Caco-2 (cell line): ENCODE results near the gene PFDN6. TPM values are rescaled to one million over a fixed set of nuclear protein-coding genes. Genes with fewer than 3 reads are reported as not detected.

Experiments
- BruUV-seq: library from RNA; stranded (reverse); fragments of 400-500 nt; replicated peaks from 2 replicates; lab custom pipeline; 2021; lab: Mats Ljungman, UMichigan
- CTCF ChIA-PET: fragments of 300-600 bp; sonication (Branson Sonifier 250); formaldehyde crosslinking; loops from one replicate; lab custom pipeline; 2022; ENCODE audit warnings: antibody characterized with exemption; lab: Charles Lee
- POLR2A ChIA-PET: fragments of 300-600 bp; sonication (Branson Sonifier 250); formaldehyde crosslinking; loops from one replicate; lab custom pipeline; 2022; ENCODE audit warnings: antibody characterized with exemption; lab: Charles Lee
- DNase-seq, 2 experiments: peaks; one replicate each; pipeline versions ENCODE4 v3.0.0 to v3.0.0-alpha.2; 2020 to 2022
- H3K27me3 ChIP-seq: replicated peaks from 2 replicates; pipeline ENCODE4 v1.6.0; 2011; ENCODE audit warnings: low read length; ENCODE audit not compliant: control insufficient read depth, insufficient read depth
- H3K36me3 ChIP-seq: 2 replicates; pipeline ENCODE4 v1.5.1; 2011; ENCODE audit warnings: low read length; ENCODE audit not compliant: control insufficient read depth, insufficient read depth
- H3K4me1 ChIP-seq: fragments of 250-450 bp; sonication (Bioruptor Pico); 2 replicates; pipeline ENCODE4 v1.5.1; 2020; ENCODE audit warnings: mild to moderate bottlenecking
- H3K4me3 ChIP-seq: 2 replicates; pipeline ENCODE4 v1.5.1; 2011; ENCODE audit warnings: low read depth, mild to moderate bottlenecking, control low read depth, low read length
- H3K9me3 ChIP-seq: fragments of 250-450 bp; sonication (Bioruptor Pico); 2 replicates; pipeline ENCODE4 v1.5.1; 2020; ENCODE audit warnings: mild to moderate bottlenecking, moderate library complexity
- H3K27ac Mint-ChIP-seq: one replicate; pipeline ENCODE4 v1.8.0; 2022; ENCODE audit warnings: mixed read lengths; ENCODE audit not compliant: unreplicated experiment
- H3K27me3 Mint-ChIP-seq: one replicate; pipeline ENCODE4 v1.8.0; 2022; ENCODE audit warnings: mixed read lengths; ENCODE audit not compliant: insufficient read depth, unreplicated experiment
- H3K36me3 Mint-ChIP-seq: one replicate; pipeline ENCODE4 v1.8.0; 2022; ENCODE audit warnings: mild to moderate bottlenecking, mixed read lengths; ENCODE audit not compliant: insufficient read depth, unreplicated experiment
- H3K4me1 Mint-ChIP-seq: one replicate; pipeline ENCODE4 v1.8.0; 2022; ENCODE audit warnings: low read depth, mixed read lengths; ENCODE audit not compliant: unreplicated experiment
- H3K4me3 Mint-ChIP-seq: one replicate; pipeline ENCODE4 v1.8.0; 2022; ENCODE audit warnings: mild to moderate bottlenecking, moderate library complexity, mixed read lengths; ENCODE audit not compliant: unreplicated experiment
- H3K9me3 Mint-ChIP-seq: one replicate; pipeline ENCODE4 v1.8.0; 2022; ENCODE audit warnings: mixed read lengths; ENCODE audit not compliant: unreplicated experiment
- CTCF ChIP-seq, 2 experiments: fragments of 200-600 bp in 1 of 2; IDR thresholded peaks; 1 replicate in 1 of 2; 2 replicates in 1 of 2; pipeline versions ENCODE4 v1.5.1 to v1.8.0; 2011 to 2022; ENCODE audit warnings: antibody characterized with exemption in 1 of 2, control low read depth in 1 of 2, inconsistent platforms in 1 of 2, low read depth in 1 of 2, low read length in 1 of 2, mild to moderate bottlenecking in 1 of 2, moderate library complexity in 1 of 2; ENCODE audit not compliant: insufficient read depth in 1 of 2, severe bottlenecking in 1 of 2, unreplicated experiment in 1 of 2
- intact Hi-C: fragments of 100-400 bp; cut with micrococcal nuclease; formaldehyde crosslinking; loops from one replicate; pipeline ENCODE4 v1.10.0; 2022; ENCODE audit not compliant: unreplicated experiment
- total RNA-seq: library from RNA; stranded (reverse); gene quantifications from 2 replicates; pipeline ENCODE4 v1.2.3, GENCODE V29; 2022

PFDN6 gene
- total RNA-seq, 1 experiment from 2014 or later, result 65.9 TPM

DNA sequence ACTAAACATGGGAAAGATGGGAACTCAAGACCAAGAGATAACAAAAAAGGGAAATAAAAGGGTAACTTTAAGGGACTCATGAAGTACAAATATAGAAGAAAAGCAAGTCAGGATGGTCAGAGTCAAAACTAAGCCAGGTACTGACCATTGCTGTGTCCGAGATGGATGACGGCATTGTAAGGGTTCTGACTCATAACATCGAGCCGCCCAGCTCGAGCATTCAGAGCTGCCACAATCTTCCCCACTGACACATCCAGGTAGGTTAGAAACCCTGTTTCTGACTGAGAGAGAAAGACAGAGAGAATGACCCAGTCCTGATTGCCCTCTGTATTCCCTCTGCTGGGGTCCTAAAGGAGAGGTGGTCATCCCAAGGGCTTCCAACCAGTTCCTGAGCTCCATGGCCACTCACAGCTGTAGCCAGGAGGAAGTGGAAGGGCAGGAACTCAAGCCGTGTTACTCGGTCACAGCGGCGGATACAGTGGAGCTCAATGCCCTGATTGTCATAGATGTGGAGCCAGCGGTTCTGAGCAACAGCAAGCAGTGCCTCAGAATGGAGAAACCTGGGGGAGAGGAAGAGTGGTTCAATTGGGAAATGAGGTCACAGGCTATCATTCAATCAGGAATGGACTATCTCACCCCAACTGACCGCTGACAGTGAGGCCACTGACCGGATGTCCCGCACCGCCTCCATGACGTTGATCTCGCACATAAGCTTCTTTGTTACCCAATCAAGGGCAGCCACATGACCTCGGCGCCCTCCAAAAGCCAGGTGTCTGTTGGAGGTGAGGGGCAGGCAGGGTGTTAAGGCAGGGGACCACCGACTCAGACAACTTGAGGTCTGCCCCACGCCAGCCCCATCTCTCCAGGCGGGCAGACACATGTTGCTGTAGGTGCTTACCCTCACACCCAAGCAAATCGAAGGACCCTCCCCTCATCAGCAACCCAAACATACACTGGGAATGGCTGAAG is 2.2 kb upstream of the PFDN6 start:
- H3K9me3 ChIP-seq, result no peaks in the 10 kb centered on the region
- peaks cover 13% of the 10 kb centered on the region for H3K4me1 Mint-ChIP-seq
- H3K36me3 Mint-ChIP-seq, result peaks cover 62% of the 10 kb centered on the region
- H3K4me1 ChIP-seq, result peaks cover 7% of the 10 kb centered on the region; the same call in 1 of the 2 replicates
- TF ChIP-seq CTCF (IDR thresholded peaks at IDR 0.05; ENCODE audit: insufficient read depth in 1 of 2, low read depth in 1 of 2, low read length in 1 of 2, severe bottlenecking in 1 of 2, unreplicated experiment in 1 of 2), result no peak
- intact Hi-C loops, result no loop called here
- 0 out of 2 replicates have a peak, but pooled peaks cover 1% of the 10 kb centered on the region for H3K36me3 ChIP-seq
- peak overlapping the region; percentile 19 for H3K27ac Mint-ChIP-seq
- DNase-seq, result no peak
- no TSS peak for BruUV-seq
- no peaks in the 10 kb centered on the region for H3K27me3 Mint-ChIP-seq
- no peaks in the 10 kb centered on the region for H3K27me3 ChIP-seq
- H3K9me3 Mint-ChIP-seq, result no peaks in the 10 kb centered on the region
- ChIA-PET POLR2A (no interaction called here), CTCF (no interaction called here)
- peak overlapping the region; percentile 87 for H3K4me3 Mint-ChIP-seq
- no peak overlapping the region for H3K4me3 ChIP-seq

DNA sequence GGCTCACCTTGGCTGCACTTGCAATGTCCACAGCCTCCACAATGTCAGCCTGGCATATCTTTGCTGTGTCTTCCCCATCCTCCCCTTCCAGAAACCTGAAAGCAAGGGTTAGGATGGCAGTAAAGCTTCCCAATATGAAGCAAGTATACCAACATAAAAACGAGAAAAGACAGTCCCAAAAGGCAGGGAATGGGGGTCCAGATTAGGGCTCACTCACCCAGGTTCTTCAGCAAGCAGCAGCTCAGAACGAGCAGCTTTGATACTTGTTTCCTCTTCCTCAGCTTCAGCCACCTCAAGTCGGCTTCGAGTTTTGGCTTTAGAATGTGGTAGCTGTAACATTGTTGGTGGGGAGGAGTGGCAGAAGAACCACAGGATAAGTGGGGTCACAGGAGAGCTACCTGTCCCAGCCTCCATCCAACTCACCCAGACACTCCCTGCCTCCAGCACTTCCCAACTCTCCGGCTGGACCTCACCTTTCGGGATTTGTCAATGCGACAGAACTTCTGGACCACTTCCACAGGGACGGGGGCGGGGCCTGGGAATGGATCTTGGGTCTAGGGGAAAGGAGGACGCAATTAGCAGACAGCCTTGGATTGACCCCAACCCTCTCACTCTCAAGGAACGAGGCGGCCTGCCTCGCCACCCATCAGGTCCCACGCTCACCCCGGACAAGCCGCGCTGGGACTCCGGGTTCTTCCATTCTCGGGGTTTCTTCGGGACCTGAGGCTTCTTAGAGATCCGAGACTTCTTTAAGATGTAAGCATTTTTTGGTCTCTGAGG is 1.1 kb upstream of the PFDN6 start:
- no peak for DNase-seq
- H3K4me1 ChIP-seq, result peaks cover 7% of the 10 kb centered on the region; the same call in 1 of the 2 replicates
- TF ChIP-seq CTCF (IDR thresholded peaks at IDR 0.05; ENCODE audit: insufficient read depth in 1 of 2, low read depth in 1 of 2, low read length in 1 of 2, severe bottlenecking in 1 of 2, unreplicated experiment in 1 of 2), result no peak
- peak overlapping the region; percentile 65 for H3K4me3 ChIP-seq
- peaks cover 73% of the 10 kb centered on the region for H3K36me3 Mint-ChIP-seq
- H3K9me3 Mint-ChIP-seq, result no peaks in the 10 kb centered on the region
- intact Hi-C loops, result no loop called here
- no peaks in the 10 kb centered on the region for H3K27me3 ChIP-seq
- peak overlapping the region; percentile 94 for H3K27ac Mint-ChIP-seq
- no peaks in the 10 kb centered on the region for H3K27me3 Mint-ChIP-seq
- ChIA-PET CTCF (interaction anchor here (0.7 to 2.2 kb wide), 5 partner anchors 9 to 130 kb away, joined by 3 to 9 read pairs (median 4); partner anchors contain the start of genes B3GALT4, CUTA and RGL2), POLR2A (interaction anchor here (0.8 to 2.5 kb wide), 7 partner anchors 10 to 317 kb away, joined by 3 to 22 read pairs (median 9); partner anchors contain the start of genes B3GALT4, HSD17B8, RGL2 and RPS18)
- peak overlapping the region; percentile 87 for H3K4me3 Mint-ChIP-seq
- H3K4me1 Mint-ChIP-seq, result peaks cover 13% of the 10 kb centered on the region
- TSS peak; percentile 56 for BruUV-seq
- no peaks in the 10 kb centered on the region for H3K9me3 ChIP-seq
- 0 out of 2 replicates have a peak, but pooled peaks cover 2% of the 10 kb centered on the region for H3K36me3 ChIP-seq
